Stomach (tissue), 4 donors: ENCODE data around the gene MAFB.

Experiments
- EP300 ChIP-seq: sonication (generic); formaldehyde crosslinking; IDR thresholded peaks from one replicate; pipeline ENCODE4 v1.6.1; 2017; ENCODE audit warnings: antibody characterized with exemption
- POLR2A ChIP-seq, 4 donors: fragments of 450-650 bp; IDR thresholded peaks; one replicate each; pipeline ENCODE4 v1.6.1; 2016; ENCODE audit warnings: antibody characterized with exemption in 4 of 4, control low read depth in 2 of 4, mild to moderate bottlenecking in 1 of 4, moderate library complexity in 1 of 4
- POLR2AphosphoS5 ChIP-seq, 3 donors: sonication (generic); formaldehyde crosslinking; IDR thresholded peaks; one replicate each; pipeline ENCODE4 v1.6.1; 2016; ENCODE audit warnings: antibody characterized with exemption in 3 of 3
- TF ChIP-seq, protein P1 (sequence below), 7 experiments: fragments of 450-650 bp in 4 of 7; fragments of 200-600 bp in 3 of 7; sonication (generic) in 3 of 7; IDR thresholded peaks; one replicate each; pipeline ENCODE4 v1.5.1; 2016 to 2019; ENCODE audit warnings: antibody characterized with exemption in 7 of 7, control low read depth in 2 of 7, mild to moderate bottlenecking in 1 of 7

DNA sequence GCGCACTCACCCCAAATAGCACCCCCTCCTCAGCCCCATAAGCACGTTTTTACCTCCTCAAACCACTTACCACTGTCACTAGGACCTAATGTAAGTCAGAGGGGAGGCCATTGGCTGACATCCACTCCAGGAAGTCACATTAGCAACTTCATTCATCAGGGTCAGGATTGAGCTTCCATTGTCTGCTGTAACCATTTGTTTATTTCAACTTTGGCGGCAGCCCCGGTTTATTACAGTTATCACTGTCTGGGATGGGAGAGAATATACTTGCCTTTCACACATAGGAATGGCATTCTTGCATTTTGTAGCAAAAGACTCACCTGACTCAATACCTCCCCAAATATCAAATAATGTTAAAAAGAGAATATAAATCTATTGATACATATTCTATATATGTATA, 38.3 kb downstream of the MAFB start:
- TF ChIP-seq EP300 (no peak), POLR2A (IDR thresholded peaks at IDR 0.05) (no peak), POLR2AphosphoS5 (IDR thresholded peaks at IDR 0.05) (no peak)
- TF ChIP-seq, protein P1, sequence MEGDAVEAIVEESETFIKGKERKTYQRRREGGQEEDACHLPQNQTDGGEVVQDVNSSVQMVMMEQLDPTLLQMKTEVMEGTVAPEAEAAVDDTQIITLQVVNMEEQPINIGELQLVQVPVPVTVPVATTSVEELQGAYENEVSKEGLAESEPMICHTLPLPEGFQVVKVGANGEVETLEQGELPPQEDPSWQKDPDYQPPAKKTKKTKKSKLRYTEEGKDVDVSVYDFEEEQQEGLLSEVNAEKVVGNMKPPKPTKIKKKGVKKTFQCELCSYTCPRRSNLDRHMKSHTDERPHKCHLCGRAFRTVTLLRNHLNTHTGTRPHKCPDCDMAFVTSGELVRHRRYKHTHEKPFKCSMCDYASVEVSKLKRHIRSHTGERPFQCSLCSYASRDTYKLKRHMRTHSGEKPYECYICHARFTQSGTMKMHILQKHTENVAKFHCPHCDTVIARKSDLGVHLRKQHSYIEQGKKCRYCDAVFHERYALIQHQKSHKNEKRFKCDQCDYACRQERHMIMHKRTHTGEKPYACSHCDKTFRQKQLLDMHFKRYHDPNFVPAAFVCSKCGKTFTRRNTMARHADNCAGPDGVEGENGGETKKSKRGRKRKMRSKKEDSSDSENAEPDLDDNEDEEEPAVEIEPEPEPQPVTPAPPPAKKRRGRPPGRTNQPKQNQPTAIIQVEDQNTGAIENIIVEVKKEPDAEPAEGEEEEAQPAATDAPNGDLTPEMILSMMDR (IDR thresholded peaks at IDR 0.05) = no peak
